Coronary artery (tissue), 2 donors: ENCODE measurements around the gene BTBD7.

Source experiments
- DNase-seq: peaks from one replicate; pipeline ENCODE4 v3.0.0-alpha.2; 2017; ENCODE audit warnings: low spot score
- H3K27ac ChIP-seq, 2 donors: fragments of 200-600 bp; sonication (generic); one replicate each; pipeline ENCODE4 v1.5.1; 2016 to 2019
- H3K4me3 ChIP-seq: fragments of 200-600 bp; sonication (generic); 2 replicates; pipeline ENCODE4 v1.5.1; 2016; ENCODE audit warnings: mild to moderate bottlenecking, moderate library complexity
- TF ChIP-seq, protein P1 (sequence below): fragments of 200-600 bp; sonication (generic); IDR thresholded peaks from one replicate; pipeline ENCODE4 v1.5.1; 2019; ENCODE audit warnings: antibody characterized with exemption

Gene BTBD7

DNA sequence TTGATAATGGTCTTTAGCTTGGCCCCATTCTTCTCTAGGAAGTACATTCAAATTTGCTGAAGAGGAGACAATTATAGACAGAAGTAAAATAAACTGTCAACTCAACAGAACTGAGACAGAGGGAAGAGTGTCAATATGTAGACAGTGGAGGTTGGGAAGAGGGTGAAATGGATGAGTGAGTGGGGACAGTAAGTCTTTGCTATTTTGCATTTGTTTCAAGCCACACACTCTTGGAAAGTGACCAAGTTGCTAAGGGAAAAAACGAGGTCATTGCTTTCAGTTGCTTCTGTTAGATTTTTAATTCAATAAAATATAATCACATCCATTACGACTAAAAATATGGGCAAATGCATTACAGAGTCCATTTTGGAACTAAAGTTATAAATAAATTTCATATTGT lies 47.8 kb downstream of the BTBD7 start:
- DNase-seq: no peak
- Histone ChIP-seq H3K27ac (no peak overlapping the region), H3K4me3 (no peak overlapping the region)
- TF ChIP-seq, protein P1, sequence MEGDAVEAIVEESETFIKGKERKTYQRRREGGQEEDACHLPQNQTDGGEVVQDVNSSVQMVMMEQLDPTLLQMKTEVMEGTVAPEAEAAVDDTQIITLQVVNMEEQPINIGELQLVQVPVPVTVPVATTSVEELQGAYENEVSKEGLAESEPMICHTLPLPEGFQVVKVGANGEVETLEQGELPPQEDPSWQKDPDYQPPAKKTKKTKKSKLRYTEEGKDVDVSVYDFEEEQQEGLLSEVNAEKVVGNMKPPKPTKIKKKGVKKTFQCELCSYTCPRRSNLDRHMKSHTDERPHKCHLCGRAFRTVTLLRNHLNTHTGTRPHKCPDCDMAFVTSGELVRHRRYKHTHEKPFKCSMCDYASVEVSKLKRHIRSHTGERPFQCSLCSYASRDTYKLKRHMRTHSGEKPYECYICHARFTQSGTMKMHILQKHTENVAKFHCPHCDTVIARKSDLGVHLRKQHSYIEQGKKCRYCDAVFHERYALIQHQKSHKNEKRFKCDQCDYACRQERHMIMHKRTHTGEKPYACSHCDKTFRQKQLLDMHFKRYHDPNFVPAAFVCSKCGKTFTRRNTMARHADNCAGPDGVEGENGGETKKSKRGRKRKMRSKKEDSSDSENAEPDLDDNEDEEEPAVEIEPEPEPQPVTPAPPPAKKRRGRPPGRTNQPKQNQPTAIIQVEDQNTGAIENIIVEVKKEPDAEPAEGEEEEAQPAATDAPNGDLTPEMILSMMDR: no peak

DNA sequence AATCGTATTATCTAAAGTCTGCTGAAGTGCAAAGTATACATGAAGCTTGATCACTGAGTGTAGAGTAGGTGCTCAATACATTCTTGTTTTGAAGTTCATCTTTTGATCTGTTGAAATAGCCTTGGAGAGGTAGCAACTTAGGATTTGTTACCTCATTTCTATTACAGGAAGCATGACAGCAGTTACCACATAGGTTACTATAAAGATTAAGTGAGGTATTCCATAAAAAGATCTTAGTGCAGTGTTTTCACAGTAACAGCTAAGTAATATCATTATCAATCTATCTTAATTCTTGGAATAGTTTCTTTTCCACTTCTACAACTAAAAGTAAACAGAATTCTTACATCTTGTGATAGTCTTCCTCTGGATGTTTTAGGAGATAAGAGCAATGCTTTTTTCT lies 50.9 kb downstream of the BTBD7 start:
- TF ChIP-seq, protein P1: no peak
- H3K4me3 ChIP-seq: no peak overlapping the region
- DNase-seq: no peak
- H3K27ac ChIP-seq: no peak overlapping the region

DNA sequence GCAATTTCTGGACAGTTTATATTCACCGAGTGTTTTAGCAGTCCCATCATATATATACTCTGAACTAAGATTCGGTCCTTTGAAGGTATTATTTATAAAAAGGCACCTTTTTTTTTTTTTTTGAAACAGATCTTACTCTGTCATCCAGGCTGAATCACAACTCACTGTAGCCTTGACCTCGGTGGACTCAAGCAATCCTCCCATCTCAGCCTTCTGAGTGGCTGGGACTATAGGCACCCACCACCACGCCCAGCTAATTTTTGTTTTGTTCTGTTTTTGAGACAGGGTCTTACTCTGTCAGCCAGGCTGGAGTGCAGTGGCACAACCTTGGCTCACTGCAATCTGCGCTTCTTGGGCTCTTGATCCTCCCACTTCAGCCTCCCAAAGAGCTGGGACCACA lies 52.1 kb downstream of the BTBD7 start:
- Histone ChIP-seq H3K4me3 (no peak overlapping the region), H3K27ac (no peak overlapping the region)
- TF ChIP-seq, protein P1: no peak
- no peak for DNase-seq

DNA sequence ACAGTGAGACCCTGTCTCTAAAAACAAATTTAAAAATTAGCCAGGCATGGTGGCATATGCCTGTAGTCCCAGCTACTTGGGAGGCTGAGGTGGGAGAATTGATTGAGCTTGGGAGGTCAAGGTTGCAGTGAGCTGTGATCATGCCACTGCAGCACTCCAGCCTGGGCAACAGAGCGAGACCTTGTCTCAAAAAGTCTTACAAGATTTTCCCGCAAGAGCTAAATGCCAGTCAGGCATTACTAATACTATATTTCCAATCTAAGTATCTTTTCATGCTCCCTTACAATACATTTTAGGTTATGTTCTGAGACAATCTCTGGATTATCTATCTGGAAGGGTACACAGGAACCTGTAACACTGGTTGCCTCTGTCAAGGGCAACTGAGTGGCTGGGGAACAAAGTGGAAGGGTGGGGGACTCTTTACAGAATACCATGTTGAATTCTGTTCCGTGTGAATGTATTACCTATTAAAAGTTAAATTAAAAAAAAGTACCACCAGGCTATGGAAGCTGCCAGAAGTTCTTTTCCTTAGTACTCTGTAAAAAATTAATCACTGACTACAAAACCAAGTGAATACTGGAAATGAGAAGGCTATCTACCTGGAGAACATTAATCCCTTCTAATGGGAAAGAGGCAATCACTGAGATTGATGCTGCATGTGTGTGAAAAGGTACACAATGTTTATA lies 56.7 kb downstream of the BTBD7 start:
- TF ChIP-seq, protein P1: no peak
- H3K27ac ChIP-seq: no peak overlapping the region
- no peak for DNase-seq
- H3K4me3 ChIP-seq: no peak overlapping the region

DNA sequence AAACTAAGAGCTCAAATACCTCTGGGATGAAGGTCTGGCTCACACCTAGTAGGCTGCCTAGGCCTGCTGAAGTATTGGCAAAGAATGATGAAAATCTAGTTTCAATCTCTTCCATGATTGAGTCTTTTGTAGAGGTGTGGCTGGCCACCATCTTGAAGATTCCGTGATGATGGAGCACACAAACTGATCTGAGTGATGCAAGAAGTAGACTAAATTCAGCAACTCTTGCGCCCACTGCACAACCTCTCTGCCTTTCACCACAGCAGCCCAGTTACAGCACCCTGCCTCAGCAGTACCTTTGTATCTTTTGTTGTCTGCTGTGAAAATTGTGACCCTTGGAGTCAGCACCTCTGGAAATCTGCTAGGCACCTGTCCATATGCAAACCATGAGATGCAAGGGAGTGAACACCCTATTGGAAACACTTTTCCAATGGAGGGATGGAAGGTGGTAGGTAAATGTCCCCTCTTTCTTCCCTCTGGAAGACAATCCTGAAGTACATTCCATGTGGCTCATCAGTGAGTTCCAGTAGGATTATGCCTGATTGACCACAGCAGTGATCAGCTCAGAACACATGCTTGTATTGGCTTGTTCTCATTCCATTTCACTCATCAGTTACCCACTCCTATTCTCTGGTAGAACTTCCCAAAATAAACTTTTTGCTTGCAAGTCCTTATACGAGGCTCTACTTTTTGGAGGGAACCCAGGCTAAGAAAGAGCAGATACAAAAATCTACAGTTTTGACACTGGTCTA lies 58.6 kb downstream of the BTBD7 start:
- no peak for DNase-seq
- TF ChIP-seq, protein P1: no peak
- H3K27ac ChIP-seq: no peak overlapping the region
- no peak overlapping the region for H3K4me3 ChIP-seq

DNA sequence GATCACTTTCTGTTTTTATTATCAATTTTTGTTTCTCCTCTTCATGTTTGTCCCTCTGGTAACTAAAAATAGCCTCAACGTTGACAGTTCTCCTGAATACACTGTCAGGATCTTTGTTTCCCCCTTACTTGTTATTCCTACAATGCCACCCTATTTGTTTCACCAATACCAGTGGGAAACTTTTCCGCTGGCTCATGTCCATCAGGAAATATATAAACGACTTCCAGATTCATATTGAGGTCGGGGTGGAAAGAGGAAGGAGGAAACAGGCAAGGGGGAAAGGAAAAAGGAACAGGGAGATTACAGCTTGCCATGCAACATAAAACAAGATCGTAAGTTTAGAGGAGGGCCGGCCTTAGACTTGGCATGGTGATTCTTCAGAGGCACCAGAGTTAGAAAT lies 61.7 kb downstream of the BTBD7 start:
- TF ChIP-seq, protein P1: no peak
- Histone ChIP-seq H3K4me3 (no peak overlapping the region), H3K27ac (no peak overlapping the region)
- no peak for DNase-seq
